ENCODE results near the gene RNF224. TPM values are rescaled to one million over a fixed set of nuclear protein-coding genes. Genes with fewer than 3 reads are reported as not detected.

The RNF224 gene
- total and polyA plus RNA-seq, 2 of the 13 experiments (the other 11 are each of a cell fraction or from before 2014, with no cell fraction given), result 0.09 TPM; not detected in 1

GRCh38 chr9:137228968-137229896 is 1.9 kb downstream of the RNF224 start (continued):
- TF ChIP-seq ZNF577 (CRISPR knock-in tag; IDR thresholded peaks at IDR 0.05; ENCODE audit: borderline replicate concordance, low read depth), result no peak
- TF ChIP-seq SOX13 (IDR thresholded peaks at IDR 0.05), result no peak
- TF ChIP-seq SOX13 (CRISPR knock-in tag; conservative IDR thresholded peaks at IDR 0.05 in 1 of 2, IDR thresholded peaks at IDR 0.05 in 1 of 2), result no peak
- no peak for TF ChIP-seq CEBPG (CRISPR knock-in tag; IDR thresholded peaks at IDR 0.05)
- peak; percentile 93 for TF ChIP-seq AGO1 (IDR thresholded peaks at IDR 0.05; ENCODE audit: low read depth, low read length, poor library complexity, severe bottlenecking)
- no peak for TF ChIP-seq EEA1 (CRISPR knock-in tag; IDR thresholded peaks at IDR 0.05; ENCODE audit: borderline replicate concordance)
- TF ChIP-seq ZNF788 (CRISPR knock-in tag; IDR thresholded peaks at IDR 0.05; ENCODE audit: borderline replicate concordance), result peak; percentile 51
- TF ChIP-seq ZNF326 (CRISPR knock-in tag; IDR thresholded peaks at IDR 0.05; ENCODE audit: borderline replicate concordance), result no peak; the same call in 1 of the 2 replicates
- TF ChIP-seq MYNN (CRISPR knock-in tag; IDR thresholded peaks at IDR 0.05; ENCODE audit: low read depth), result no peak
- TF ChIP-seq ZNF292 (CRISPR knock-in tag; IDR thresholded peaks at IDR 0.05; ENCODE audit: borderline replicate concordance, low read depth), result no peak
- TF ChIP-seq NCOR1 (IDR thresholded peaks at IDR 0.05; ENCODE audit: borderline replicate concordance, low read length), result no peak
- TF ChIP-seq GATAD2A (CRISPR knock-in tag; IDR thresholded peaks at IDR 0.05), result 0 out of 2 replicates have a peak, but pooled peaks have one; percentile 0
- TF ChIP-seq SP1 (IDR thresholded peaks at IDR 0.05), result no peak
- TF ChIP-seq SP1 (CRISPR knock-in tag; IDR thresholded peaks at IDR 0.05), result no peak
- TF ChIP-seq ZNF841 (CRISPR knock-in tag; IDR thresholded peaks at IDR 0.05; ENCODE audit: borderline replicate concordance), result no peak
- TF ChIP-seq HMGA1 (CRISPR knock-in tag; conservative IDR thresholded peaks at IDR 0.05), result no peak
- TF ChIP-seq TP53 (CRISPR knock-in tag; conservative IDR thresholded peaks at IDR 0.05), result no peak
- TF ChIP-seq ZNF552 (CRISPR knock-in tag; IDR thresholded peaks at IDR 0.05; ENCODE audit: borderline replicate concordance), result no peak
- no peak for TF ChIP-seq PPARG (CRISPR knock-in tag; conservative IDR thresholded peaks at IDR 0.05)
- TF ChIP-seq NKX3-1 (CRISPR knock-in tag; IDR thresholded peaks at IDR 0.05), result no peak
- 0 out of 2 replicates have a peak, but pooled peaks have one; percentile 51 for TF ChIP-seq ZNF83 (CRISPR knock-in tag; IDR thresholded peaks at IDR 0.05; ENCODE audit: borderline replicate concordance)
- no peak for TF ChIP-seq ZKSCAN8 (CRISPR knock-in tag; IDR thresholded peaks at IDR 0.05; ENCODE audit: borderline replicate concordance)
- no peak for TF ChIP-seq FOXP4 (CRISPR knock-in tag; IDR thresholded peaks at IDR 0.05)
- TF ChIP-seq MAF1 (CRISPR knock-in tag; IDR thresholded peaks at IDR 0.05; ENCODE audit: borderline replicate concordance), result no peak
- TF ChIP-seq HBP1 (CRISPR knock-in tag; IDR thresholded peaks at IDR 0.05; ENCODE audit: low read depth), result no peak
- no peak for TF ChIP-seq MTA3 (CRISPR knock-in tag; IDR thresholded peaks at IDR 0.05)
- TF ChIP-seq TARDBP (CRISPR knock-in tag; IDR thresholded peaks at IDR 0.05), result no peak
- no peak for TF ChIP-seq ZNF580 (CRISPR knock-in tag; IDR thresholded peaks at IDR 0.05; ENCODE audit: borderline replicate concordance, low read depth)
